Keratinocyte (primary cell): ENCODE results near the gene ZGPAT. TPM values are rescaled to one million over a fixed set of nuclear protein-coding genes. Genes with fewer than 3 reads are reported as not detected.

Experiments
- DNase-seq: peaks from one replicate; pipeline ENCODE4 v3.0.0-alpha.2; 2011; ENCODE audit warnings: low read depth, missing footprints, low spot score
- FAIRE-seq: peaks from 2 replicates; lab custom pipeline; 2011; peaks lifted over from hg19 to GRCh38; lab: Jason Lieb, UNC
- H2AFZ ChIP-seq: 2 replicates; pipeline ENCODE4 v1.6.0; 2012; ENCODE audit warnings: low read length, control low read depth, inconsistent platforms; ENCODE audit not compliant: control insufficient read depth
- H3K27ac ChIP-seq: 2 replicates; pipeline ENCODE4 v1.5.1; 2011; ENCODE audit warnings: low read length; ENCODE audit not compliant: control insufficient read depth, insufficient read depth
- H3K27me3 ChIP-seq: 3 replicates; pipeline ENCODE4 v1.6.0; 2011; ENCODE audit warnings: low read length; ENCODE audit not compliant: control insufficient read depth, insufficient read depth; ENCODE audit errors: extremely low read depth
- H3K36me3 ChIP-seq, 2 experiments: 2 replicates in 1 of 2; 3 replicates in 1 of 2; pipeline ENCODE4 v1.5.1; 2011; ENCODE audit warnings: low read length in 2 of 2, mild to moderate bottlenecking in 1 of 2; ENCODE audit not compliant: control insufficient read depth in 2 of 2, insufficient read depth in 2 of 2; ENCODE audit errors: extremely low read depth in 1 of 2
- H3K4me1 ChIP-seq: 3 replicates; pipeline ENCODE4 v1.5.1; 2011; ENCODE audit warnings: low read length; ENCODE audit not compliant: control insufficient read depth, insufficient read depth; ENCODE audit errors: extremely low read depth
- H3K4me2 ChIP-seq: 3 replicates; pipeline ENCODE4 v1.6.0; 2011; ENCODE audit warnings: low read depth, low read length; ENCODE audit not compliant: control insufficient read depth, insufficient read depth; ENCODE audit errors: extremely low read depth
- H3K4me3 ChIP-seq, 3 experiments: fragments of 200-600 bp in 1 of 3; sonication (generic) in 1 of 3; 2 replicates in 2 of 3; 3 replicates in 1 of 3; pipeline ENCODE4 v1.5.1; 2011 to 2016; ENCODE audit warnings: low read length in 3 of 3, mild to moderate bottlenecking in 3 of 3, control low read depth in 2 of 3, inconsistent platforms in 1 of 3, low read depth in 1 of 3, mixed read lengths in 1 of 3, mixed run types in 1 of 3, moderate library complexity in 1 of 3; ENCODE audit not compliant: control insufficient read depth in 2 of 3, insufficient read depth in 2 of 3; ENCODE audit errors: extremely low read depth in 1 of 3
- H3K79me2 ChIP-seq: 2 replicates; pipeline ENCODE4 v1.6.0; 2012; ENCODE audit warnings: low read length; ENCODE audit not compliant: control insufficient read depth, insufficient read depth
- H3K9ac ChIP-seq: 3 replicates; pipeline ENCODE4 v1.6.0; 2011; ENCODE audit warnings: low read length; ENCODE audit not compliant: control insufficient read depth, insufficient read depth; ENCODE audit errors: extremely low read depth
- H3K9me1 ChIP-seq: 3 replicates; pipeline ENCODE4 v1.6.0; 2011; ENCODE audit warnings: low read length; ENCODE audit not compliant: control insufficient read depth, insufficient read depth; ENCODE audit errors: extremely low read depth
- H3K9me3 ChIP-seq: 2 replicates; pipeline ENCODE4 v1.5.1; 2012; ENCODE audit warnings: low read depth, low read length; ENCODE audit not compliant: control insufficient read depth
- H4K20me1 ChIP-seq: 3 replicates; pipeline ENCODE4 v1.6.0; 2011; ENCODE audit warnings: low read length; ENCODE audit not compliant: control insufficient read depth, insufficient read depth; ENCODE audit errors: extremely low read depth
- CTCF ChIP-seq, 3 experiments: IDR thresholded peaks in 1 of 3; conservative IDR thresholded peaks in 1 of 3; optimal IDR thresholded peaks in 1 of 3; 2 replicates in 2 of 3; 3 replicates in 1 of 3; pipeline versions ENCODE3 to v1.5.1; 2011; ENCODE audit warnings: low read length in 3 of 3, mild to moderate bottlenecking in 3 of 3, moderate library complexity in 2 of 3, control low read depth in 1 of 3, inconsistent platforms in 1 of 3; ENCODE audit not compliant: insufficient read depth in 2 of 3; ENCODE audit errors: extremely low read depth in 1 of 3
- EZH2 ChIP-seq: IDR thresholded peaks from one replicate; pipeline ENCODE4 v1.6.1; 2012; ENCODE audit warnings: inconsistent platforms, mild to moderate bottlenecking, low read length, moderate library complexity
- dilution Hi-C: fragments of 300-500 bp; cut with MboI; formaldehyde crosslinking; loops from one replicate; pipeline ENCODE4 v1.7.0; 2020; ENCODE audit warnings: low sequenced_read_pairs; ENCODE audit not compliant: extremely low pct_ligation_motif_present
- polyA plus RNA-seq, 5 experiments: library from polyadenylated mRNA; depleted of rRNA in 3 of 5; stranded (reverse) in 3 of 5; stranded (forward) in 1 of 5; unstranded in 1 of 5; fragments of >200 nt; gene quantifications; 1 replicate in 1 of 5; 2 replicates in 3 of 5; 3 replicates in 1 of 5; pipeline versions ENCODE4 v1.2.1 to v1.2.3, GENCODE V29; 2011 to 2012; ENCODE audit warnings: missing spikeins in 2 of 5, low read depth in 1 of 5, low replicate concordance in 1 of 5

ZGPAT gene
- polyA plus RNA-seq, 1 donor (not counting 4 experiments of a cell fraction or from before 2014, with no cell fraction given), result 7.8 TPM

GRCh38 chr20:63742381-63743024 lies 34.7 kb downstream of the ZGPAT start:
- no peak for FAIRE-seq
- H3K27me3 ChIP-seq, result no peaks in the 10 kb centered on the region
- DNase-seq, result no peak
- no peak overlapping the region for H3K27ac ChIP-seq
- peaks cover 2 to 7% of the 10 kb centered on the region in 2 experiments for H3K36me3 ChIP-seq
- no peaks in the 10 kb centered on the region for H3K79me2 ChIP-seq
- H3K9ac ChIP-seq, result no peak overlapping the region
- no peak overlapping the region for H3K4me3 ChIP-seq
- peaks cover 18% of the 10 kb centered on the region for H3K4me1 ChIP-seq
- dilution Hi-C loops, result no loop called here
- no peak for TF ChIP-seq CTCF (optimal IDR thresholded peaks at IDR 0.05 in 1 of 3, IDR thresholded peaks at IDR 0.05 in 1 of 3, conservative IDR thresholded peaks at IDR 0.05 in 1 of 3; ENCODE audit: extremely low read depth in 1 of 3, insufficient read depth in 2 of 3, low read length in 3 of 3)
- no peak for TF ChIP-seq EZH2
- no peak overlapping the region for H2AFZ ChIP-seq
- no peaks in the 10 kb centered on the region for H4K20me1 ChIP-seq
- H3K9me1 ChIP-seq, result no peaks in the 10 kb centered on the region
- no peaks in the 10 kb centered on the region for H3K9me3 ChIP-seq
- no peak overlapping the region for H3K4me2 ChIP-seq

- dilution Hi-C loops, result no loop called here
- TF ChIP-seq CTCF (optimal IDR thresholded peaks at IDR 0.05 in 1 of 3, IDR thresholded peaks at IDR 0.05 in 1 of 3, conservative IDR thresholded peaks at IDR 0.05 in 1 of 3; ENCODE audit: extremely low read depth in 1 of 3, insufficient read depth in 2 of 3, low read length in 3 of 3), result no peak
- no peak for TF ChIP-seq EZH2
- no peaks in the 10 kb centered on the region for H4K20me1 ChIP-seq
- H3K4me3 ChIP-seq, result no peak overlapping the region
- H2AFZ ChIP-seq, result no peak overlapping the region
- no peaks in the 10 kb centered on the region for H3K27me3 ChIP-seq
- no peak overlapping the region for H3K27ac ChIP-seq
- no peak for DNase-seq
- H3K79me2 ChIP-seq, result no peaks in the 10 kb centered on the region
- no peak overlapping the region for H3K4me2 ChIP-seq
- FAIRE-seq, result no peak
- no peaks in the 10 kb centered on the region for H3K9me1 ChIP-seq
- no peaks in the 10 kb centered on the region for H3K9me3 ChIP-seq
- H3K36me3 ChIP-seq, result peaks cover 2 to 7% of the 10 kb centered on the region in 2 experiments
- no peak overlapping the region for H3K9ac ChIP-seq
- peaks cover 15% of the 10 kb centered on the region for H3K4me1 ChIP-seq
Observed at GRCh38 chr20:63743210-63743970, 35.6 kb downstream of the ZGPAT start.
